ENCODE measurements around the gene ZNF462.

DNA sequence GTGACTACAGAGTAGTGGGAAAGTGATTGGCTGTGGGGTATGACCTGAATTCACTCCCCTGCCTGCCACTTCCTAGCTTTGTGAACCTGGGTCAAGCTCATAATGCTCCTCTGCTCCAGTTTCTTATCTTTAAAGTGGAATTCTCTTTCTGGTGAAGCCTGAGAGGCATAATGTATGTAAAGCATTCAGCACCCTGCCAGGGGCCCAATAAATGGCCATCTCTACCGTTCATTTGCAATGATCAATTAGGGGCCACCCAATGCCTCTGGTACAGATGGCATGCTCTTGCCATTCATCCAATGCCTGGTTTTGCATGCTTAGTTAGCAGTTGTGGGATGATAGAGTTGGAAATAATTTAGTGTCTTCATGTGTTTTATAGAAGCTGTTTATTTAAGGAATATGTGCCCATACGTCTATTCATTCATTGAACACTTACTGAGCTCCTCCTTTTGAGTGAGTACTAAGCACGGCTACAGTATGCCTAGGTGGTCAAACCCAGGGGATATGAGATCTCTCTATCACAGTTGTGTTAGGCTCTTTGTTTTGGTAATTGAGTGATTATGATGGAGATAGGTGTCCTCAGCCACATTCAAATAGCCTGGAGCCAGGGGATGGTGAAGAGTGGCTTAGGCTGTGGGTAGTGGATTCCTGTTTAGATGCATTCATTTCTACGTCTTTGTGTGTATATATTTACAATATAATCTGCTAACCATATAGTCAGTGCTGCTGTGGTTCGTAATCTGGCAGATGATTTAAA lies 15.3 kb downstream of the ZNF462 start:
- TF ChIP-seq, protein P1, sequence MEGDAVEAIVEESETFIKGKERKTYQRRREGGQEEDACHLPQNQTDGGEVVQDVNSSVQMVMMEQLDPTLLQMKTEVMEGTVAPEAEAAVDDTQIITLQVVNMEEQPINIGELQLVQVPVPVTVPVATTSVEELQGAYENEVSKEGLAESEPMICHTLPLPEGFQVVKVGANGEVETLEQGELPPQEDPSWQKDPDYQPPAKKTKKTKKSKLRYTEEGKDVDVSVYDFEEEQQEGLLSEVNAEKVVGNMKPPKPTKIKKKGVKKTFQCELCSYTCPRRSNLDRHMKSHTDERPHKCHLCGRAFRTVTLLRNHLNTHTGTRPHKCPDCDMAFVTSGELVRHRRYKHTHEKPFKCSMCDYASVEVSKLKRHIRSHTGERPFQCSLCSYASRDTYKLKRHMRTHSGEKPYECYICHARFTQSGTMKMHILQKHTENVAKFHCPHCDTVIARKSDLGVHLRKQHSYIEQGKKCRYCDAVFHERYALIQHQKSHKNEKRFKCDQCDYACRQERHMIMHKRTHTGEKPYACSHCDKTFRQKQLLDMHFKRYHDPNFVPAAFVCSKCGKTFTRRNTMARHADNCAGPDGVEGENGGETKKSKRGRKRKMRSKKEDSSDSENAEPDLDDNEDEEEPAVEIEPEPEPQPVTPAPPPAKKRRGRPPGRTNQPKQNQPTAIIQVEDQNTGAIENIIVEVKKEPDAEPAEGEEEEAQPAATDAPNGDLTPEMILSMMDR (IDR thresholded peaks at IDR 0.05), result no peak
- no peak for TF ChIP-seq EP300 (IDR thresholded peaks at IDR 0.05)

All from tibial nerve (tissue), 4 donors.